SK-N-MC (cell line): ENCODE measurements around the gene SYT8.

Source experiments
- EZH2 ChIP-seq: fragments of 200-600 bp; sonication (generic); IDR thresholded peaks from one replicate; pipeline ENCODE4 v1.6.1; 2017; ENCODE audit warnings: antibody characterized with exemption
- POLR2AphosphoS5 ChIP-seq: IDR thresholded peaks from 2 replicates; pipeline ENCODE4 v1.6.1; 2012; ENCODE audit warnings: mild to moderate bottlenecking, low read depth, low read length, borderline replicate concordance

GRCh38 chr11:1878137-1879031 lies 43.6 kb downstream of the SYT8 start:
- no peak for TF ChIP-seq EZH2
- no peak for TF ChIP-seq POLR2AphosphoS5
